Epithelial cell of proximal tubule (primary cell): Measurements from ENCODE around the gene NEK10. TPM values are rescaled to one million over a fixed set of nuclear protein-coding genes. Genes with fewer than 3 reads are reported as not detected.

Experiments used
- DNase-seq: peaks from one replicate; pipeline ENCODE4 v3.0.0-alpha.2; 2011; ENCODE audit warnings: low read depth
- H3K4me3 ChIP-seq: 2 replicates; pipeline ENCODE4 v1.5.1; 2011; ENCODE audit warnings: low read depth, mild to moderate bottlenecking, low read length
- CTCF ChIP-seq: conservative IDR thresholded peaks from 2 replicates; pipeline ENCODE4 v1.5.1; 2012; ENCODE audit warnings: low read depth, mild to moderate bottlenecking, low read length
- total RNA-seq: library from RNA; depleted of rRNA; stranded (reverse); fragments of >200 nt; gene quantifications from 2 replicates; pipeline ENCODE4 v1.2.3, GENCODE V29; 2015

Gene NEK10
- total RNA-seq, 1 donor from 2014 or later: 0.06 TPM

GRCh38 chr3:27095553-27096222, 273.5 kb downstream of the NEK10 start:
- TF ChIP-seq CTCF: no peak
- H3K4me3 ChIP-seq: no peak overlapping the region
- DNase-seq: no peak

GRCh38 chr3:27094721-27095120, 274.5 kb downstream of the NEK10 start:
- no peak for DNase-seq
- TF ChIP-seq CTCF: no peak

GRCh38 chr3:27093771-27094170, 275.4 kb downstream of the NEK10 start:
- no peak overlapping the region for H3K4me3 ChIP-seq
- no peak for TF ChIP-seq CTCF
- DNase-seq: no peak

More at GRCh38 chr3:27094721-27095120, 274.5 kb downstream of the NEK10 start:
- no peak overlapping the region for H3K4me3 ChIP-seq

- no peak for DNase-seq
- H3K4me3 ChIP-seq: no peak overlapping the region
- no peak for TF ChIP-seq CTCF
Measured at GRCh38 chr3:27090275-27091041, 278.7 kb downstream of the NEK10 start.

- DNase-seq: no peak
- H3K4me3 ChIP-seq: no peak overlapping the region
- no peak for TF ChIP-seq CTCF
Measured at GRCh38 chr3:27089645-27090044, 279.5 kb downstream of the NEK10 start.

GRCh38 chr3:27089068-27089467, 280.1 kb downstream of the NEK10 start:
- no peak for TF ChIP-seq CTCF
- H3K4me3 ChIP-seq: no peak overlapping the region
- DNase-seq: no peak
